ENCODE measurements around the gene WNT7B.

DNA sequence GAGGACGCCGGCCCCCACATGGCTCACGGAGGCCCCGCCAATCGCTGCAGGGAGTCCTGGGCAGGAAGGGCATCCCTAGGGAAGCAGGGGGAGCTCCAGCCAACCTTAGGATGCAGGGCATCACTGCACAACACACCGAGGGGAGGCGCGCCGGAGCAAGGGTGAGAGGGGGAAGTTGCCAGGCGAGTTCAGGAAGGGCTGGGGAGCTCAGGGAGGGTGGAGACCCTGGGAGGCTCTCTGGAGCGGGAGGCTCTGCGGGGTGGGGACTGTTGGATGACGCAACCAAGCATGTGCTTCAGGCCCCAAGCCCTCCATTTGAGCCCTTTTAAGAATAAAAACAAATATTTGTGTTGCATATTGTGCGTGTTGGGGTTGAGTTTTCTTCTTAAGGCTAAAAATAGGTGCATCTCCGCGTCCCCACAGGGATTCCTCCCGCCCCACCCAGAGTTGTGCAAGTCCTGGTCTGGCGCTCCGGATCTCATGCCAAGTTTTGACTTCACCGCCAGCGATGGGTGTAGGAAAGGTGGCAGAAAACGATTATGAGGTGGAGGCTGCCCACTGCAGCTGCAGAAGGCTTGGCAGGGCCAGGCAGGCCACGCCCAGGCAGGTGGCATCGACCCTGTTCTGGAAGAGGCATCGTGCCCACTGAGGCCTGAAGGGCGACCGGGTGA, 65.2 kb downstream of the WNT7B start:
- TF ChIP-seq POLR2AphosphoS5 (IDR thresholded peaks at IDR 0.05): no peak
- TF ChIP-seq POLR2A (IDR thresholded peaks at IDR 0.05): no peak

All from suprapubic skin (tissue), 4 donors.